Measurements from ENCODE around the gene IGFBP1.

- TF ChIP-seq POLR2AphosphoS5 (IDR thresholded peaks at IDR 0.05; ENCODE audit: low read depth), result no peak
- TF ChIP-seq CTCF (conservative IDR thresholded peaks at IDR 0.05; ENCODE audit: low read depth in 2 of 2), result no peak
- no peak for TF ChIP-seq CREB1 (CRISPR knock-in tag; IDR thresholded peaks at IDR 0.05; ENCODE audit: low read depth)
- TF ChIP-seq REST (IDR thresholded peaks at IDR 0.05; ENCODE audit: unreplicated experiment), result no peak
- TF ChIP-seq EZH2phosphoT487 (IDR thresholded peaks at IDR 0.05; ENCODE audit: unreplicated experiment), result no peak
- TF ChIP-seq EZH2 (IDR thresholded peaks at IDR 0.05; ENCODE audit: low read depth, unreplicated experiment), result no peak
- TF ChIP-seq NANOG (IDR thresholded peaks at IDR 0.05; ENCODE audit: borderline replicate concordance), result no peak
- no peak for TF ChIP-seq JUNB (IDR thresholded peaks at IDR 0.05; ENCODE audit: unreplicated experiment)
- no peak for TF ChIP-seq ZNF114 (CRISPR knock-in tag; IDR thresholded peaks at IDR 0.05)
- no peak for TF ChIP-seq ETS1 (IDR thresholded peaks at IDR 0.05)
- no peak for TF ChIP-seq ZNF331 (CRISPR knock-in tag; IDR thresholded peaks at IDR 0.05; ENCODE audit: low read depth)
Measured at GRCh38 chr7:45910855-45911254, 22.6 kb downstream of the IGFBP1 start.
